HG03469 (cell line): Measurements from ENCODE around the gene CCNYL1.

Experiments
- ATAC-seq: cut with Tn5 transposase; IDR thresholded peaks from one replicate; pipeline ENCODE4 v1.9.1; 2021; ENCODE audit warnings: mild to moderate bottlenecking, moderate library complexity, moderate number of reproducible peaks; ENCODE audit not compliant: unreplicated experiment

The CCNYL1 gene

GRCh38 chr2:207787017-207787416, 75.6 kb downstream of the CCNYL1 start:
- ATAC-seq = no peak

- ATAC-seq = no peak
Measured at GRCh38 chr2:207787800-207788199, 76.4 kb downstream of the CCNYL1 start.

- no peak for ATAC-seq
Measured at GRCh38 chr2:207790898-207791297, 79.5 kb downstream of the CCNYL1 start.

- no peak for ATAC-seq
Measured at GRCh38 chr2:207791579-207792243, 80.3 kb downstream of the CCNYL1 start.

GRCh38 chr2:207792244-207792785, 80.9 kb downstream of the CCNYL1 start:
- no peak for ATAC-seq

- ATAC-seq = no peak
Measured at GRCh38 chr2:207796585-207797350, 85.3 kb downstream of the CCNYL1 start.

GRCh38 chr2:207801259-207801658, 89.8 kb downstream of the CCNYL1 start:
- ATAC-seq = no peak

- no peak for ATAC-seq
Measured at GRCh38 chr2:207802650-207803049, 91.2 kb downstream of the CCNYL1 start.
